H54 (cell line): Measurements from ENCODE around the gene ENTPD3.
A peak's percentile ranks its signal among the peaks of the same experiment; 100 is the strongest.
"Not testable (repeated sequence)": the region's sequence is repeated elsewhere in the genome, so short reads cannot be mapped to it uniquely, and the experiment has no call there.

Experiments used
- DNase-seq: peaks from one replicate; pipeline ENCODE4 v3.0.0; 2011; ENCODE audit warnings: low spot score, mixed read lengths; ENCODE audit not compliant: insufficient read length
- FAIRE-seq: peaks from 3 replicates; lab custom pipeline; 2011; peaks lifted over from hg19 to GRCh38; lab: Jason Lieb, UNC
- POLR2A ChIP-seq: IDR thresholded peaks from 2 replicates; pipeline ENCODE4 v1.6.1; 2011; ENCODE audit warnings: low read depth, mild to moderate bottlenecking, low read length

Gene ENTPD3

DNA sequence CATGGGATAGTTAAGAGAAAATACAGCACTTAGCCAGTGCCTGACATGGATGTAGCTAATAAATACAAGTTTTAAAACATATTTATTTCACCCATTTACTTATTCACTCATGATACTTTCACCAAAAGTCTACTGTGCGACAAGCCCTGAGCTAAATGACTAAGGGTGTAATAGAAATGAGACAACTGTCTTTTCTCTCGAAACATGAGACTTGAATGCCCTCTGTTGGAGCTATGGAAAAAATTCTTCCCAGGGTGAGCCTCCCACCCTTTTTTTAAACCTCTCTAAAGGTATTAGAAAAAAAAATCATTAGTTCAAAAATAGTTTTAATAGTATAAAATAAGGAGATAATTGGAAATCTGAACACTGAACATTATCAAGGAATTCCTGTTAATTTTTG lies 45.8 kb downstream of the ENTPD3 start:
- DNase-seq (no peak), FAIRE-seq (no peak)
- TF ChIP-seq POLR2A: no peak

DNA sequence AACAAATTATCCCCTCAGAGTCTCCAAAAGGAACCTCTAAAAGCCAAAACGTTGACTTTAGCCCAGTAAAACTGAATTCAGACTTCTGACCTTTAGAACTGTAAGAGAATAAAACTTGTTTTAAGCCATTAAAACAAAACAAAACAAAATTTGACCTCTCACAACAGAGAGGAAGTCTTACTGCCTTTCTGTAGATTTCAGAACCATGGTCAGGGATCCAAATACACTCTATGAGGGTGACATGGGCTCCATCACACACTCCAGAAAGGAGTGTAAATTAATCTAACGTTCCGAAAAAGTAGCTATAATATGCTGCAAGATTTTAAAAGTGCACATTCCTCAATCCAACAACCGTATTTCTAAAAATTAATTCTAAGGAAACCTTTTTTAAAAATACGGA lies 50.9 kb downstream of the ENTPD3 start:
- DNase-seq (no peak), FAIRE-seq (no peak)

DNA sequence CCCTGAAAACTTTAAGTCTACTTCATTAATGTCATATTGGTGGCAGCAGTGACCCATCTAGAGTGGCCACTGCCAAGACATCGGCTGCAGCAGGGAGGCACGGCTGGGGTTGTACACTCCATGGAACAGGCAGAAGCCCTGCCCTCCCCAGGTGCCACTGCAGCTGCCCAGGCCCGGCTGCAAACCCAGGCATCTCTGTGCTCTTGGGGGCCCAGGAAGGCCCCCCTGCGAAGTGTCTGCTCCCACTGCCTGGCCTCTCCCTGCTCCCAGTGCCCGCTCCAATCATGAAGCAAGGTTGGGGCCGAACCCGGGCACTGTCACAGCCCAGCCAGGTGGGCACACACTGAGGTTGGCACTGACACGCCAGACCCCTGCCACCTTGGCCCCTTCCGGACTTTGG lies 58.1 kb downstream of the ENTPD3 start:
- no peak for DNase-seq
- TF ChIP-seq POLR2A: no peak
- FAIRE-seq: no peak

More for the DNA sequence above, 50.9 kb downstream of the ENTPD3 start:
- no peak for TF ChIP-seq POLR2A

DNA sequence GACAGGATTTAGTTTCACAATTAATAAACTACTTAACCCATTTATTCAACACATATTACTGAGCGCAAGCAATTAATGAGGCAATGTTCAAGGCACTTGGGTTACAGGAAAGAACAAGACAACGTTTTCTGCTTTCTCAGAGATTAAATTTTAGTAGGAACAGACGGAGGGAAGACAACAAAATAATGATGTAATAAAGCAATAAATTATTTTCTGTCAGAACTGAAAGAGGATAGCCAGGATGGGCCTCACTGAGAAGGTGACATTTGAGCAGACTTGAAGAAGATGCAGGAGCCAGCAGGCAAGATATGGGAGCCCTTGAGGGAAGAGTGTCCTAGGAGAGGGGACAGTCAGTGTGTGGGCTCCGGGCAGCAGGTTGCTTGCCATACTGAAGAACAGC lies 58.9 kb downstream of the ENTPD3 start:
- no peak for TF ChIP-seq POLR2A
- no peak for DNase-seq
- FAIRE-seq: no peak

DNA sequence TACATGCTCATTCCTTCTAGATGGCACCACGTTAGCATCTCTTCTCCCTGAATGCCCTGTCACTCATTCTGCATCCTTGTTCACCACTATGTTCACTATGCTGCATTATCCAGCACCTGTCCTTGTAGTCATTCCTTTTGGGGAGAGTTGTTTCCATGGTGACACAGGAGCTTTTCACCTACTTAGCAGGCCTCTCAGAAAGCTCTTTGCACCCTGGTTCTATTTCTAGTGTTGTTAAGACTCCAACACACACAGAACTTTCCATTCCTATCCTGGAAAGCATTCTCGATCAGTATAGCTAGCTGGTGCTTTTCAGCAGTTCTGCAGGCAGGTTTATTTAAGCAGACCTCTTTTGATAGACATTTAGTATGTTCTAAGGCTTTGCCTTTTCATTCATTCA lies 63.5 kb downstream of the ENTPD3 start:
- DNase-seq (no peak), FAIRE-seq (no peak)
- no peak for TF ChIP-seq POLR2A

DNA sequence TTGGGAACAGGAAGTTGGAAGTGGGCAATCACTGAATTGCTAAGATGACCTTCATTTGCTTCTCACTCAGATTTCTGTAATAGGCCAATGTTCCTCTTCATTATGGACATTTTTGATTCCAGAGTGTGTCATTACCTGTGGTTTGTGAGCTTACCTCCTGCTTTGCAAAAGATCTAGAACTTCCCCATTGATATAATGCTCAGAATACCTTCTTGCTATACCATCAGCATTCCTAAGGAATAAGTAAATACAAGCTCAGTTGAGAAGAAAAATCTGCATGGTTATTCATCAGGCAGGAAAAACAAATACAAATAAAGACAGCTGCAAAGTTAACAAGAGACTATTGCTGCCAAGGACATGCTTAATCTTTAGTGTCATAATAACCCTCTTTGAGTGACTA lies 64.6 kb downstream of the ENTPD3 start:
- DNase-seq (no peak), FAIRE-seq (no peak)
- TF ChIP-seq POLR2A: no peak

DNA sequence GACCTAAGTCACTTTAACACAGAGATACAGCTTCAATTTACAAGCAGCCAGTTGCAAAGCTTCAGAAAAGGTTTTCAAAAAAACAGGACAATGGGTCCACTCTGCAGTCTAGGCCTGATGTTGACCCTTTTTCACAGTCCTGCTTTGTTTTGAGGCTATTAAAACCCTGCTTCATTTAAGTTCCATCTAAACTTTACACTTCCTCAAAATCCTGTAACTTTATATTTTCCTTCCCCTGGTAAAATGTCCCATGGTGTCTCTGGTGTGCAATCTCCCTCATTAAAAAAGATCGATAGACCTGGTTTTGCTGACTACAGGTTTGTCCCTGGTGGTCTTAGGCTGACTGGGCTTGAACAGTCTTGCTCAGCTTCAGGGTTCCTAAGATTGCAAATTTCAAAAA lies 65.1 kb downstream of the ENTPD3 start:
- TF ChIP-seq POLR2A: no peak
- FAIRE-seq (no peak), DNase-seq (no peak)

DNA sequence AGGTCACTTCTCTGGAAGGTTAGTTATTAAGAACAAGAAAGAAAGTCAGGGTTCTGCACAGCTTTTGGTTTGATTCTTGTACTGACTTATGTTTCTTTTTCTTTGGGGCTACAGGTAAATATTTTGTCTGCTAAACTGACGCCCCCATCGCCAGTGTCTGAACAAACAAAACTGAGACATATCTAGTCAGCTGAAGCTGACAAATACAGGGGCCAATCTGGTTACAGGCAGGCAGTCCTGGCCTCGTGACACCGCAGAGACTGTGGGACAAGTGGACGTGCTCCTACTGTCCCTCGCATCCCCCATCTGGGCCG lies 65.5 kb downstream of the ENTPD3 start:
- no peak for TF ChIP-seq POLR2A
- DNase-seq (no peak), FAIRE-seq (peak; percentile 11)

DNA sequence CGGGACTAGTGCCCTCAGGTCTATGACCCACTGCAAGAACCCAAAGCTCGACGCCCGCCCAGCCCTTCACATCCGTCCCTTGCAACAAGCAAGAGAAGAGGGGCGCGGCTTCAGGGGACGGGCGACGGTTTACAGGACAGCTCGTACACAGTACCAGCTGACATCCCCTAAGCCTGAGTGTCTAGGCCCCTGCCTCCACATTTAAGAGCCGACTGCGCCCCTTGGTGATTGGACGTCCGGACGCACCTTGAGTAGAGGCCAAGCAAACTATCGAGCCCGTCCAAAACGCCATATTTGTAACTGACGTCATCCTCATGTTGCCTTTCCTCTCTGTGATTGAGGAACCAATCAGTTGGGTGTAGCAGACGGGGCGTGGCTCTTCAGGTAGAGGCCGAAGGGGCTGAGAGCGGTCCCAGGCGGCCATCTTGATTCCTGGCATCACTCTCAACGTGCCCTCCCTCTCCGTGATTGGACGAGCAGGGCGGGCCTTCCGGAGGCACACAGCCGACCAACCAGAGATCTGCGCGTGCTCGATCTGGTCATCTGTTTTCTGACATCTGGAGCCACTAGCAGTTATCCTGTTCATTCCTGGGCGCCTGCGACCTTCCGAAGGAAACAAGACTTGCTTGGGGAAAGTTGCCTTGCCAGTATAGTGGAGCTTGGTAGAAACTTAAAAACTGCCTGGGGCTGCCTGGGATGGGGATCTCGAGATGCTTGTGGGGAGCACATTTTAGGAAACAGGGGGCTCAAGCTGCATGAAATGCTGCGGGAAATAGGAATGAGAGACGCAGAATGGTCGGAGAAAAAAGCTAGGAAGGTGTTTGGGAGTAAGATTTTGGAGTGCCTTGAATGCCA lies 66.1 kb downstream of the ENTPD3 start:
- peak; percentile 96 for FAIRE-seq
- peak; percentile 94 for DNase-seq
- TF ChIP-seq POLR2A: peak; percentile 45

DNA sequence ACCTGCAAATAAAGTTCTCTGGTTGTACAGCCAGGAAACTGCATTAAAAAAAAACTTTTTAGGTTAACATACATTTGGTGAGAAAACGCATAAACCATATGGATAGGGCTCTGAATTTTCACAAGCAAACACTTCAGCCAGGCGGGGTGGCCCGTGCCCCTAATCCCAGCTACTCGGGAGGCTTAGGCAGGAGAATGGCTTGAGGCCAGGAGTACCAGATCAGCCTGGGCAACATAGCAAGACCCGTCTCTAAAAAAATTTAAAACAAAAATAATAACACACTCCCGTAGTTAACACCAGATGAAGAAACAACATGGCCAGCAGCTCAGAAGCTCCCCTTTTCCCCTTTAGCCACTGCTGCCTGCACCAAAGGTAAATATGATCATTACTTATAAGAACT lies 66.9 kb downstream of the ENTPD3 start:
- TF ChIP-seq POLR2A: no peak
- FAIRE-seq (no peak), DNase-seq (no peak)

DNA sequence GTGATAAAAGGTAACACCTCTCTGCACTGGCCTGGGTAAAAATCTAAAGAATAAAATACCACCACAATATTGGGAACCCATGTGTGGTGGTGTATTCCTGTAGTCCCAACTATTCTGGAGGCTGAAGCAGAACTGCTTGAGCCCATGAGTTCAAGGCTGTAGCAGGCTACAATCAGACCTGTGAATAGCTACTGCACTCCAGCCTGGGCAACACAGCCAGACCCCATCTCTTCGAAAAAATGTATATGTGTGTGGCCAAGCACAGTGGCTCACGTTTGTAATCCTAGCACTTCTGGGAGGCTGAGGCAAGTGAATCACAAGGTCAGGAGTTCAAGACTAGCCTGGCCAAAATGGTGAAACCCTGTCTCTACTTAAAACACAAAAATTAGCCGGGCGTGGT lies 68.3 kb downstream of the ENTPD3 start:
- DNase-seq (no peak), FAIRE-seq (no peak)

DNA sequence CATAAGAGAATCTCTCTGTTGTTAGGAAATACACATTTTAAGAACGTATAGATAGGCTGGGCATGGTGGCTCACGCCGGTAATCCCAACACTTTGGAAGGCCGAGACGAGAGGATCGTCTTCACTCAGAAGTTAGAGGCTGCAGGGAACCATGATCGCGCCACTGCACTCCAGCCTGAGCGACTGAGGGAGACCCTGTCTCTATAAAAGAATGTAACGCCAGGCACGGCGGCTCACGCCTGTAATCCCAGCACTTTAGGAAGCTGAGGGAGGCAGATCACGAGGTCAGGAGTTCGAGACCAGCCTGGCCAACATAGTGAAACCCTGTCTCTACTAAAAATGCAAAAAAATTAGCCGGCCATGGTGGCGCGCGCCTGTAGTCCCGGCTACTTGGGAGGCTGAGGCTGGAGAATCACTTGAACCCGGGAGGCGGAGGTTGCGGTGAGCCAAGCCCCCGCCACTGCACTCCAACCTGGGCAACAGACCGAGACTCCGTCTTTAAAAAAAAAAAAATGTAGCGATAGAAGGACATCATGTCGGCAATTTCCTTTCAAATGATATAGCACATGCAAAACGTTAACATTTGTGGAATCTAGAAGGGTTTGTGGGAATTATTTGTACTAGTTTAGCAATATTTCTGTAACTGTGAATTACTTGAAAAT lies 69.4 kb downstream of the ENTPD3 start:
- no peak for FAIRE-seq
- DNase-seq: no peak
- TF ChIP-seq POLR2A: no peak

More for the DNA sequence above, 68.3 kb downstream of the ENTPD3 start:
- no peak for TF ChIP-seq POLR2A

DNA sequence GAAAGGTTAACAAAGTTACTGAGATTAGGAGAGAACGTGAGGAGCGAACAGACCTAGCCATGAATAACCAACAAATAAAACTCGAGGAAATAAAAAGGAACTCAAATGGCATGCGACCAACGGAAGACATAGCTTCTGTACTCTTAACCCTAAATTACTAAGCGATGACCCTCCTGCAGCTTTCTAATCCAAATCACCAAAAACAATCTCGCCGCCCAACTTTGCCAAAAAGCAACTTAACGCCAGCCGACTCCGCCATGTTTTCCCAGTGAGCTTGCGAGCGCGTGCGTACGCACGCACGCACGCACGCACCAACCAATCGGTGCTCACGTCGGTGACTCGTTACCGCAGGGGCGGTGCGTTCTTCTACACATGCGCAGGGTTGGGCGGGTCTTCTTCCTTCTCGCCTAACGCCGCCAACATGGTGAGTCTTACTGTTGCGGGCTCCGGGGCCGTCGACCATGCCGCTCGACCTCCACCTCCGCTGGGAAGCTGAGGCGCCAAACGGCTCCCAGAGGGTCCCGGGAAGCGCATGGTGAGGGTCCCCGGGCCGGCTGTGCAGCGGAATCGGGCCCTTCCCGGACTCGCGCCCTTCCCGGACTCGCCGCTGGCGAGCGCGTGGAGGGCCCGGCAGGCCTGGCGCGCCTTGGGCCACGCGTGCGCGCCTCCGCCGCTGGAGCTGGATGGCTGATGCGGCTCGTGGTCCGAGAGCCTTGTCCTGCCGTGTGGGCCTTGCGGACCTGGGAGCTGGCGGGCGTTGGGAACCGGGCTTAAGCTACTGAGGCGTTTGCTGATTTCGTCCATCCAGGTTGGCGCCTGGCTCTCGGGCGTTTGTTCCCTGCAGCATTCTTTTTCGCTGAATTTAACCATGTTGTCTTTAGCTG lies 70.2 kb downstream of the ENTPD3 start, which contains the start of gene RPL14:
Gene RPL14 (plus strand): TSS at position 400 of the 884 bp plus-strand sequence. CDS start 133 bp downstream, at position 533.
- FAIRE-seq (peak; percentile 94), DNase-seq (peak; percentile 84)
- TF ChIP-seq POLR2A: peak; percentile 97

DNA sequence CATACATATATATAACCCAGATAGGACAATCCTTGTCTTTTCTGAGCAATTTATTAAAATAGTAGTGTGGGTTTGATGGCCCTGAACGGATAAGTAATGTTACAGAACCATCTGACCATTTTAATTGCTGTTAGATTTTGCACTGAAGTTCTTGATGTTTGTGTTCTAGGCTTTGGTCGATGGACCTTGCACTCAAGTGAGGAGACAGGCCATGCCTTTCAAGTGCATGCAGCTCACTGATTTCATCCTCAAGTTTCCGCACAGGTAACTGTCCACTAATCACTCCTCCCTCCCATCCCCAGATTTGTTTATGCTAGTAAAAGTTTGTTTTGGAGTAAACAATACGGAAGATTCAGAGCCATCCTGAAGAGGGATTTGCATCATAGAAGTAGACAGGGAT lies 71.5 kb downstream of the ENTPD3 start:
- no peak for DNase-seq
- no peak for FAIRE-seq
- no peak for TF ChIP-seq POLR2A

DNA sequence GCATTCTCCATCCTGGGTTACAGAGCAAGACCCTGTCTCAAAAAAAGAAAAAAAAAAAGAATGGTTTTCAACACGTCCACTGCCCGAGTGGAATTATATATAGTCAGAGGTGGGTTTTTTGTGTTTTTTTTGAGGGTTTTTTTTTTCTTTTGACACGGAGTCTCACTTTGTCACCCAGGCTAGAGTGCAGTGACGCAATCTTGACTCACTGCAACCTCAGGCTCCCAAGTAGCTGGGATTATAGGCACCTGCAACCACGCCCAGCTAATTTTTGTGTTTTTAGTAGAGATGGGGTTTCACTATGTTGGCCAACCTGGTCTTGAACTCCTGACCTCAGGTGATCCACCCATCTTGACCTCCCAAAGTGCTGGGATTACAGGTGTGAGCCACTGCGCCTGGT lies 73.5 kb downstream of the ENTPD3 start:
- DNase-seq, FAIRE-seq: not testable (repeated sequence)
